ENCODE data around the gene SMAD6. TPM values are rescaled to one million over a fixed set of nuclear protein-coding genes. Genes with fewer than 3 reads are reported as not detected.
A peak's percentile ranks its signal among the peaks of the same experiment; 100 is the strongest.

SMAD6 gene
- total and polyA plus RNA-seq, 2 donors (not counting 1 experiment from before 2014, with no cell fraction given) = 0.03 to 0.37 TPM

DNA sequence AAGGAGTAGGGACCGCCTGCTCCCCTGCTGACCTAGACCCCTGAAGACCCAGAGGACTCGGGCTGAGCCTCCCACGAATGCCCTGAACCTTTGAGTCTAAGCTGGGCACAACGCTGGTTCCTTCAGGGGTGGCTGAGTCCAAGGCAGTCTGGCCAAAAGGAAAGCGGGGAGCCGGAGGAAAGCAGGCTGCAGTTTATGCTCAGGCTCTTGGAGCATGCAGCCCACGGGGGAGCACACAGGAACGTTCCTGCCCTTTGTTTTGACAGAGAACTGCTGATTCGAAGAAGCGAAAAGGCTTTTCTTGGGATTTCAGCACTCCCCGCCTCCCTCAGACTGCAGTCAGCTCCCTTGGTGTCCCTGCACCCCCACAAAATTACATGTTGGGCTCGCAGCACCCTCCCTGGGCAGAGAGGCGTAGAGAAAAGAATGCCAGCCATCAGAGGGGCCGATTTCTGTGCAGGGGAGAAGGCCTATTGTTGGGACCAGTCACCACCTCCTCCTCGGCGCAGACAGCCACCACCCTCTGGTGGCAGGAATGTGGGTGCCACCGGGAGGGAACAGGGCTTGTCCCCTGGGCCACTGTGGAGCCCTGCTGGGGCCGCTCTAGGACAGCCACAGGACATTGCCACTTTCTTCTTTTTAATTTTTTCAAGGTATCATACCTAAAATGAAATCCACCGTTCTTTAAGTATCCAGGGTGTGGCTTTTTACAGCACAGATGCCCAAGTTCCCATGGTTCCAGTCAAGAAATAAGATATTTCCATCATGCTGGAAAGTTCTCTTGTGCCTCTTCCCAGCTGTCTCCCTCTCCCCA is 72.2 kb downstream of the SMAD6 start:
- H3K9ac ChIP-seq (ENCODE audit: low read length) = no peak overlapping the region
- peak; percentile 63 for DNase-seq
- H3K79me2 ChIP-seq (ENCODE audit: control insufficient read depth, insufficient read depth, low read length) = no peaks in the 10 kb centered on the region
- TF ChIP-seq, protein P1, sequence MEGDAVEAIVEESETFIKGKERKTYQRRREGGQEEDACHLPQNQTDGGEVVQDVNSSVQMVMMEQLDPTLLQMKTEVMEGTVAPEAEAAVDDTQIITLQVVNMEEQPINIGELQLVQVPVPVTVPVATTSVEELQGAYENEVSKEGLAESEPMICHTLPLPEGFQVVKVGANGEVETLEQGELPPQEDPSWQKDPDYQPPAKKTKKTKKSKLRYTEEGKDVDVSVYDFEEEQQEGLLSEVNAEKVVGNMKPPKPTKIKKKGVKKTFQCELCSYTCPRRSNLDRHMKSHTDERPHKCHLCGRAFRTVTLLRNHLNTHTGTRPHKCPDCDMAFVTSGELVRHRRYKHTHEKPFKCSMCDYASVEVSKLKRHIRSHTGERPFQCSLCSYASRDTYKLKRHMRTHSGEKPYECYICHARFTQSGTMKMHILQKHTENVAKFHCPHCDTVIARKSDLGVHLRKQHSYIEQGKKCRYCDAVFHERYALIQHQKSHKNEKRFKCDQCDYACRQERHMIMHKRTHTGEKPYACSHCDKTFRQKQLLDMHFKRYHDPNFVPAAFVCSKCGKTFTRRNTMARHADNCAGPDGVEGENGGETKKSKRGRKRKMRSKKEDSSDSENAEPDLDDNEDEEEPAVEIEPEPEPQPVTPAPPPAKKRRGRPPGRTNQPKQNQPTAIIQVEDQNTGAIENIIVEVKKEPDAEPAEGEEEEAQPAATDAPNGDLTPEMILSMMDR (IDR thresholded peaks at IDR 0.05) = peak; percentile 70
- no peak for TF ChIP-seq EZH2 (IDR thresholded peaks at IDR 0.05; ENCODE audit: borderline replicate concordance, insufficient read depth, low read depth, low read length, poor library complexity, severe bottlenecking)
- intact Hi-C loops (cut with micrococcal nuclease) = loop anchor here (1.0 to 5.0 kb wide), 2 partner anchors 78 to 155 kb away; no protein-coding TSS in a partner anchor
- no peak overlapping the region for H3K4me3 Mint-ChIP-seq
- no peaks in the 10 kb centered on the region for H4K20me1 ChIP-seq (ENCODE audit: control insufficient read depth, insufficient read depth, low read length, poor library complexity, severe bottlenecking)
- H3K4me3 ChIP-seq (ENCODE audit: control extremely low read depth in 1 of 5, extremely low read depth in 1 of 5, insufficient read depth in 1 of 5, low read depth in 2 of 5, low read length in 4 of 5) = no peak overlapping the region
- CTCF ChIA-PET = interaction anchor here (0.7 to 3.9 kb wide), 7 partner anchors 31 to 181 kb away, joined by 3 to 17 read pairs (median 6); no protein-coding TSS in a partner anchor
- peak; percentile 67 for ATAC-seq (ENCODE audit: low read depth)
- WGBS (ENCODE audit: insufficient coverage) = 80% methylated on average over 18 of the region's 19 CpGs
- no peaks in the 10 kb centered on the region for H3K9me3 ChIP-seq (ENCODE audit: control extremely low read depth in 1 of 3, control insufficient read depth in 2 of 3, insufficient read depth in 1 of 3, low read length in 2 of 3)
- H3K36me3 ChIP-seq (replicated peaks in 1 of 2; ENCODE audit: control extremely low read depth in 1 of 2, control insufficient read depth in 1 of 2, extremely low read depth in 1 of 2, insufficient read depth in 2 of 2, low read length in 1 of 2) = no peaks in the 10 kb centered on the region
- no peaks in the 10 kb centered on the region for H3K27me3 Mint-ChIP-seq
- H3K27ac Mint-ChIP-seq = no peak overlapping the region
- H3K4me1 ChIP-seq (ENCODE audit: control insufficient read depth in 2 of 2, insufficient read depth in 2 of 2, low read length in 2 of 2) = no peaks in the 10 kb centered on the region
- H3K27ac ChIP-seq (ENCODE audit: low read length in 2 of 2) = no peak overlapping the region
- no peaks in the 10 kb centered on the region for H3K4me1 Mint-ChIP-seq
- no peak overlapping the region for H2AFZ ChIP-seq (ENCODE audit: insufficient read depth, low read depth, low read length, poor library complexity, severe bottlenecking)
- no peak overlapping the region for H3K4me2 ChIP-seq (replicated peaks; ENCODE audit: low read depth, low read length, poor library complexity, severe bottlenecking)
- H3K27me3 ChIP-seq (replicated peaks in 1 of 4; ENCODE audit: control extremely low read depth in 1 of 4, control insufficient read depth in 3 of 4, insufficient read depth in 4 of 4, low read length in 3 of 4) = no peaks in the 10 kb centered on the region
- H3K9me3 Mint-ChIP-seq (ENCODE audit: insufficient read depth) = no peaks in the 10 kb centered on the region
- POLR2A ChIA-PET = no interaction called here
